ENCODE measurements around the gene EYA2.

The EYA2 gene

GRCh38 chr20:47232518-47232917 is 337.9 kb downstream of the EYA2 start:
- H3K36me3 Mint-ChIP-seq (ENCODE audit: low read depth), result peaks cover 39% of the 10 kb centered on the region
- H3K27ac Mint-ChIP-seq, result no peak overlapping the region
- no peak overlapping the region for H3K4me3 Mint-ChIP-seq
- H3K27me3 Mint-ChIP-seq (ENCODE audit: low read depth), result no peaks in the 10 kb centered on the region
- peaks cover 2% of the 10 kb centered on the region for H3K4me1 Mint-ChIP-seq (ENCODE audit: low read depth)
- H3K9me3 Mint-ChIP-seq, result no peaks in the 10 kb centered on the region

DNA sequence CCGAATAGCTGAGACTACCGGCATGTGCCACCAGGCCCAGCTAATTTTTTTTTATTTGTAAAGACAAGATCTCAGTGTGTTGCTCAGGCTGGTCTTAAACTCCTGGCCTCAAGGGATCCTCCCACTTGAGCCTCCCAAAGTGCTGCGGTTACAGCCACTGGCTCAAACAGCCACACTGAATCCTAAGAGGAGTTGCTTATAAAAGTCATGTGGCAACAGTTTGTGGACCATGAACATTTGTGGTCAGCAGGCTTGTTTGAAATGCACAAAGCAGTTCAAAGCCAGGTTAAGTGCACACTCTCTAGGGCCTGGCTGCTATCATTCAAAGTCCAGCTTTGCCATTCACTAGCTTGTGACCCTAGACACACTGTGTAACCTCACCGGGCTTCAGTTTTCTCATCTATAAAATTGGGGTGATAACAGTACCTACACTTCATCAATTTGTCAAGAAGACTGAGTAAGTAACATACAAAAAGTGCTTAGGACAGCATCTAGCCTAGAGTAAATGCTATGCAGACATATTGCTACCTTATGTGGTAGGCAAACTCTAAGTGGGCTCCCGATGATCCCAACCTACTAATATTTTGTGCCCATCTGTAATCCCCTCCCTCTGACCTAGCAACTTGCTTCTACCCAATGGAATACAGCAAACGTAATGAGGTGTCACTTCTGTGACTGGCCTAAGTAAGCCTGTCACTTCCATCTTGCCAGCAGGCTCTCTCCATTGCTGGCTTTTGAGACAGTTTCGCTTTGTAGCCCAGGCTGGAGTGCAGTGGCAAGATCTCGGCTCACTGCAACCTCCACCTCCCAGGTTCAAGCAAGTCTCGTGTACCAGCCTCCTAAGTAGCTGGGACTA is 338.9 kb downstream of the EYA2 start:
- Mint-ChIP-seq H3K27ac (no peak overlapping the region), H3K27me3 (ENCODE audit: low read depth) (no peaks in the 10 kb centered on the region), H3K4me1 (ENCODE audit: low read depth) (peaks cover 2% of the 10 kb centered on the region), H3K4me3 (no peak overlapping the region), H3K9me3 (no peaks in the 10 kb centered on the region), H3K36me3 (ENCODE audit: low read depth) (peaks cover 40% of the 10 kb centered on the region)

DNA sequence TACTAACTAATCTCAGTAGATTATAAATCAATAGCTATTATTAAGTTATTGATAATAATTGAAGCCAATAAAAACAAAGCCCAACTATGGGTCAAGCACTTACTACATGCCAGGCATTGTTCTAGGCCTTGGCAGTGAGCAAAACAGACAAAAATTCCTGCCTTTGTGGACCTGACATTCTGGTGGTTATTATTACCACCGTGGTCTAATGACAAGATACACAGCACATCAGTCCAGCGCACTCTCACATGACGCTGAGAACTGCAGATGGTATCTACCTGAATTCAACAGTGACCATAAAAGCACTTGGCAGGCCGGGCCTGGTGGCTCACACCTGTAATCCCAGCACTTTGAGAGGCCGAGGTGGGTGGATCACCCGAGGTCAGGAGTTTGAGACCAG is 340.5 kb downstream of the EYA2 start:
- Mint-ChIP-seq H3K9me3 (no peaks in the 10 kb centered on the region), H3K27ac (no peak overlapping the region), H3K27me3 (ENCODE audit: low read depth) (no peaks in the 10 kb centered on the region), H3K4me1 (ENCODE audit: low read depth) (peaks cover 2% of the 10 kb centered on the region), H3K36me3 (ENCODE audit: low read depth) (peaks cover 44% of the 10 kb centered on the region), H3K4me3 (no peak overlapping the region)

DNA sequence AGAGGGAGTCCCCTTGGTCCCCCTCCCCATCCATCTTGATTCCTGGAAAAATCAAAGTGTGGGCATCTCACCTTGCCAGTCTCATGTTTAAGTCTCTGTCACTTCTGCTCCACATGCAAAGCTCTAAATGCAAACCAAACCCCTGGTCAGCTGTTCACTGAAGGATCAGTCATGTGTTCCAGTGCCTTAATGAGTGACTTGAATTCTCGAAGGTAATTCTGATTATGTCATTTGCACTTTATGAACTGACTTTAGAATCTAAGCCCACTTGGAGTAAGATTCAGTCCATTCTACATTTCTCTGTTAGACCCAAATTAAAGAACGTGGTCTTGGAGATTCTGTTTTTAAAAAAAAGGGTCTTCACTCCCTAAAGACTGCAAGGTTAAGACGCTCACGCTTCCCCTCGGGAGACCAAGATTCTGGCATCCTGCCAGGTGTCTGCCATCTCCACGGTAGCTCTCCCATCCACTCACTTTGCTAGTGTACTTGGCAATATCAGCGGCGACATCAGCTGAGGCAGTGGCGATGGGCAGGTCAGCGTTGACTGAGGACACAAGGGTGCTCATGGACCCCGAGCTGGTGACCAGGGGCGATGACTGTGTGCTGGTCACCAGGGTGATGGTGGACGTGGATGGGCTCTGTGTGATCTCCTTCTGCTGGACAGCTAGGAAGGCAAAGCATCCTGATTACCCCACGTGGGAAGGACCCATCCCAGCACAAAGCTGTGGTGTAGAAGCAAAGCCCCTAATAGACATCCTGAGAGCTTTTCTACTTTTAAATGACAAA is 341.4 kb downstream of the EYA2 start:
- Mint-ChIP-seq H3K4me1 (ENCODE audit: low read depth) (peaks cover 2% of the 10 kb centered on the region), H3K27ac (peak overlapping the region; percentile 11)

DNA sequence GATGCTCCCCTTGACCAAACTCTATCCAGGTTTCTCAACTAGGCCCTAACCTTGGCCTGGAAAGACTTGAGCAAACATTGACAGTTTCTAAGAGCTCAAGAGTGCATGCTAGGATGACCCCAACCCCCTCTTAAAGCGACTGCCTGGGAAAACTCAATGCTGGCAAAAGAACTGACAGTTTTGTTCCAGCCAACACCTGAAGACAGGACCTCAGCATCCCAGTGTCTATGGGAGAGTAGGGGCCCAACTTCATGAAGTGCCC is 341.9 kb downstream of the EYA2 start:
- H3K4me1 Mint-ChIP-seq (ENCODE audit: low read depth), result peaks cover 2% of the 10 kb centered on the region
- no peaks in the 10 kb centered on the region for H3K9me3 Mint-ChIP-seq
- no peaks in the 10 kb centered on the region for H3K27me3 Mint-ChIP-seq (ENCODE audit: low read depth)
- H3K36me3 Mint-ChIP-seq (ENCODE audit: low read depth), result peaks cover 39% of the 10 kb centered on the region
- no peak overlapping the region for H3K27ac Mint-ChIP-seq
- H3K4me3 Mint-ChIP-seq, result no peak overlapping the region

More for the DNA sequence above, 341.4 kb downstream of the EYA2 start:
- no peaks in the 10 kb centered on the region for H3K9me3 Mint-ChIP-seq
- no peaks in the 10 kb centered on the region for H3K27me3 Mint-ChIP-seq (ENCODE audit: low read depth)
- peaks cover 42% of the 10 kb centered on the region for H3K36me3 Mint-ChIP-seq (ENCODE audit: low read depth)
- H3K4me3 Mint-ChIP-seq, result no peak overlapping the region

DNA sequence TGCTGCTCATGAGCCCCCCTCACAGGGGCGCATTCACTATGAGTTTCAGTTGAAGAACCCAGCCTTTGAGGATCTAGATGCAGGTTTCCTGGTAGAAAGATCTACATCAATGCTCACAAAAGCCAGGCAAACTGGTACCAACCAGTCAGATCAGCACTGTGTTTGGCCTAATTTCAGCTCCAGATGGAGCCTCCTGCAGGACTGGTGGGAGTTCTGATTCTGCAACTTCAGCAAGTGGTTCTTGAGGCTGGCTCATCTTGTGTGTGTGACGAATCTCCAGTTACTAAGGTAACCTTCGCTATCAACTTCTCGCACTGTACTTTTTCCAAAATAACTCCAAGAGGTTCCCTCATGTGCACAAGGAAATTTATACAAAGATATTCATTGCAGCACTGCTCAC is 343.1 kb downstream of the EYA2 start:
- Mint-ChIP-seq H3K27me3 (ENCODE audit: low read depth) (no peaks in the 10 kb centered on the region), H3K4me3 (no peak overlapping the region), H3K36me3 (ENCODE audit: low read depth) (peaks cover 36% of the 10 kb centered on the region), H3K9me3 (no peaks in the 10 kb centered on the region), H3K27ac (no peak overlapping the region), H3K4me1 (ENCODE audit: low read depth) (peaks cover 2% of the 10 kb centered on the region)

Measured in T-helper 1 cell treated with Interleukin-12 subunit alpha and Interleukin-12 subunit beta and Interleukin-4 antibody, amounts not matched to agents 30 μg/mL and 1 μg/mL, for 36 hours (primary cell).